ENCODE data around the gene CARD10.

GRCh38 chr22:37443977-37444376 lies 75.2 kb downstream of the CARD10 start:
- TF ChIP-seq POLR2AphosphoS5 (IDR thresholded peaks at IDR 0.05), result no peak
- TF ChIP-seq, protein P1, sequence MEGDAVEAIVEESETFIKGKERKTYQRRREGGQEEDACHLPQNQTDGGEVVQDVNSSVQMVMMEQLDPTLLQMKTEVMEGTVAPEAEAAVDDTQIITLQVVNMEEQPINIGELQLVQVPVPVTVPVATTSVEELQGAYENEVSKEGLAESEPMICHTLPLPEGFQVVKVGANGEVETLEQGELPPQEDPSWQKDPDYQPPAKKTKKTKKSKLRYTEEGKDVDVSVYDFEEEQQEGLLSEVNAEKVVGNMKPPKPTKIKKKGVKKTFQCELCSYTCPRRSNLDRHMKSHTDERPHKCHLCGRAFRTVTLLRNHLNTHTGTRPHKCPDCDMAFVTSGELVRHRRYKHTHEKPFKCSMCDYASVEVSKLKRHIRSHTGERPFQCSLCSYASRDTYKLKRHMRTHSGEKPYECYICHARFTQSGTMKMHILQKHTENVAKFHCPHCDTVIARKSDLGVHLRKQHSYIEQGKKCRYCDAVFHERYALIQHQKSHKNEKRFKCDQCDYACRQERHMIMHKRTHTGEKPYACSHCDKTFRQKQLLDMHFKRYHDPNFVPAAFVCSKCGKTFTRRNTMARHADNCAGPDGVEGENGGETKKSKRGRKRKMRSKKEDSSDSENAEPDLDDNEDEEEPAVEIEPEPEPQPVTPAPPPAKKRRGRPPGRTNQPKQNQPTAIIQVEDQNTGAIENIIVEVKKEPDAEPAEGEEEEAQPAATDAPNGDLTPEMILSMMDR (IDR thresholded peaks at IDR 0.05), result no peak
- TF ChIP-seq EP300 (IDR thresholded peaks at IDR 0.05), result no peak

Measured in esophagus muscularis mucosa (tissue), 4 donors.